Nephron progenitor cell (in vitro differentiated cells): ENCODE results near the gene SYNDIG1.

Source experiments
- DNase-seq: peaks from one replicate; pipeline ENCODE4 v3.0.0; 2021
- H3K27ac Mint-ChIP-seq: 2 replicates; pipeline ENCODE4 v1.8.0; 2021; ENCODE audit warnings: mild to moderate bottlenecking, moderate library complexity, mixed read lengths
- H3K27me3 Mint-ChIP-seq: 2 replicates; pipeline ENCODE4 v1.8.0; 2021; ENCODE audit warnings: mild to moderate bottlenecking, low read depth, mixed read lengths; ENCODE audit not compliant: poor library complexity
- H3K36me3 Mint-ChIP-seq: 2 replicates; pipeline ENCODE4 v1.8.0; 2021; ENCODE audit warnings: low read depth, mixed read lengths
- H3K4me1 Mint-ChIP-seq: 2 replicates; pipeline ENCODE4 v1.8.0; 2021; ENCODE audit warnings: mixed read lengths
- H3K4me3 Mint-ChIP-seq: 2 replicates; pipeline ENCODE4 v1.8.0; 2021; ENCODE audit warnings: mild to moderate bottlenecking, moderate library complexity, mixed read lengths
- H3K9me3 Mint-ChIP-seq: 2 replicates; pipeline ENCODE4 v1.8.0; 2021; ENCODE audit warnings: mild to moderate bottlenecking, moderate library complexity, mixed read lengths
- TF ChIP-seq, protein P1 (sequence below): fragments of 200-600 bp; sonication (generic); IDR thresholded peaks from 2 replicates; pipeline ENCODE4 v1.5.0; 2021; ENCODE audit warnings: antibody characterized with exemption

The SYNDIG1 gene

DNA sequence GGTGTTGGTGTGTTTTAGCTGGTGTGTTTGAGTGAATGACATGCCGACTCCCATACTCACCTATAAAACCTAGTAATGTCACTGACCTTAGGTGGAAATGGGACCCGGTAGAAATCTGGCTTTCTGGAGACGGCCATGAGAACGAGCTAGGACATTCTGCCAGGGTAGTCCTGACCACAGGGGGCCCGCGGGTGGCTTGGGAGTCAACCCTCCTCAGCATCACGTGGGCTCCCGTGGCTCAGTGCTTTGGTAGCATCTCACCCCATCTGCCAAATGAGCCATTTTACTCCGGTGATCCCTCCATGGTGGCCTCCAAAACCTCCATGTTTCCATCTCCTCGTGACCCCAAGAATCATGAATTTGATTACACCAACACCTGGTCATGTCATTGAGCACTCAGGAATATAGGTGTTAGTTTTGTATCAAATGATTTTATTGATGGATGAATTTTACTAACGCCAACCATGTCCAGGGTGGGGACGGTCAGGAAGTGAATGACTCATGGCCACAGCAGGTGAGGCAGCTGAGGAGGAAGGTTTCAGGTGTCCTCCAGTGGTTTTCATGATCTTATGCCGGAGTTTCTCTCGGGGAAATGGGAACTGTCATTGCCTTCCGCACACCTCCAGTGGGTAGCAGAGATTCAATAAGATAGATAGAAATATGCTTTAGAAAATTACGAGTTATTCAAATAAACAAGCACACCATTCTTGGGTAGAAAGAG, 195.0 kb downstream of the SYNDIG1 start:
- Mint-ChIP-seq H3K4me1 (peaks cover 5% of the 10 kb centered on the region), H3K27me3 (peaks cover 9% of the 10 kb centered on the region), H3K27ac (no peak overlapping the region), H3K36me3 (no peaks in the 10 kb centered on the region), H3K9me3 (peaks cover 13% of the 10 kb centered on the region), H3K4me3 (no peak overlapping the region)
- DNase-seq: no peak
- TF ChIP-seq, protein P1, sequence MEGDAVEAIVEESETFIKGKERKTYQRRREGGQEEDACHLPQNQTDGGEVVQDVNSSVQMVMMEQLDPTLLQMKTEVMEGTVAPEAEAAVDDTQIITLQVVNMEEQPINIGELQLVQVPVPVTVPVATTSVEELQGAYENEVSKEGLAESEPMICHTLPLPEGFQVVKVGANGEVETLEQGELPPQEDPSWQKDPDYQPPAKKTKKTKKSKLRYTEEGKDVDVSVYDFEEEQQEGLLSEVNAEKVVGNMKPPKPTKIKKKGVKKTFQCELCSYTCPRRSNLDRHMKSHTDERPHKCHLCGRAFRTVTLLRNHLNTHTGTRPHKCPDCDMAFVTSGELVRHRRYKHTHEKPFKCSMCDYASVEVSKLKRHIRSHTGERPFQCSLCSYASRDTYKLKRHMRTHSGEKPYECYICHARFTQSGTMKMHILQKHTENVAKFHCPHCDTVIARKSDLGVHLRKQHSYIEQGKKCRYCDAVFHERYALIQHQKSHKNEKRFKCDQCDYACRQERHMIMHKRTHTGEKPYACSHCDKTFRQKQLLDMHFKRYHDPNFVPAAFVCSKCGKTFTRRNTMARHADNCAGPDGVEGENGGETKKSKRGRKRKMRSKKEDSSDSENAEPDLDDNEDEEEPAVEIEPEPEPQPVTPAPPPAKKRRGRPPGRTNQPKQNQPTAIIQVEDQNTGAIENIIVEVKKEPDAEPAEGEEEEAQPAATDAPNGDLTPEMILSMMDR: no peak

DNA sequence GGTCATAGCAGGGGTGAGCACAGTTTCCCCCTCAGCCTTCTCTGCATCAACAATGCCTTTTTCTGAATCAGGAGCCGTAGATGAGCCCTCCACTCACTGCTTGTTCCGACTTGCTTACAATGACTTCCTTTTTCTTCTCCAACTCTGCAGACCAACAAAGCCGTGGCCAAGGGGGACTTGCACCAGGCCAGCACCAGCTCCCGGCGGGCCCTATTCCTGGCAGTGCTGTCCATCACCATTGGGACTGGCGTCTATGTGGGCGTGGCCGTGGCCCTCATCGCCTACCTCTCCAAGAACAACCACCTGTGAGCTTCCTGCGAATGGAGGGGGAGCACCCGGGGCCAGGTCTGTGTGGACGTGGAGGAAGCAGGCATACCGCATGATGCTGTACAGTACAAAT, 195.8 kb downstream of the SYNDIG1 start:
- Mint-ChIP-seq H3K27ac (no peak overlapping the region), H3K36me3 (no peaks in the 10 kb centered on the region), H3K27me3 (peaks cover 9% of the 10 kb centered on the region), H3K9me3 (peaks cover 13% of the 10 kb centered on the region), H3K4me3 (no peak overlapping the region), H3K4me1 (peaks cover 11% of the 10 kb centered on the region)
- no peak for DNase-seq
- TF ChIP-seq, protein P1: no peak

DNA sequence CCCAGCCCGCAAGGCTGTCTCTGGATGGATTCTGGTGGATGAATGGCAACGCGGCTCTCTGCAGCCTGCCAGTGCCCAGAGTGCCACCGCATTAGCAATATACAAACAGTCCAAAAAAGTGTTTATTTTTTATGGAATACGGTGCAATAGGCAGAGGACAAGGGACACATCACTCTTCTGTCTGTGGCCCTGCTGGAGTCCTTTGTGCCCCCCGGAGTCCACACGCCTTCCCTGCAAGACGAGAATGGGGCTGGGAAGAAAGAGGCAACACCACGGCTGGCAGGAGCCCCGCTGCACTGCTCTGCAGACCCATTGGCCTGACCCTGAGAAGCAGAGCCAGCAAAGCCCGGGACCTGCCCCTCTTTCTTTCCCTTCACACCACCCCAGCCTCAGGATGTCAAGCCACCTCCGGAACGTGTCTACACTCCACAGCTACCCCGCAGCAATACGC, 196.3 kb downstream of the SYNDIG1 start:
- Mint-ChIP-seq H3K4me1 (peaks cover 13% of the 10 kb centered on the region), H3K4me3 (no peak overlapping the region), H3K27ac (no peak overlapping the region), H3K9me3 (peaks cover 13% of the 10 kb centered on the region), H3K27me3 (peaks cover 9% of the 10 kb centered on the region), H3K36me3 (no peaks in the 10 kb centered on the region)
- TF ChIP-seq, protein P1: no peak
- no peak for DNase-seq

DNA sequence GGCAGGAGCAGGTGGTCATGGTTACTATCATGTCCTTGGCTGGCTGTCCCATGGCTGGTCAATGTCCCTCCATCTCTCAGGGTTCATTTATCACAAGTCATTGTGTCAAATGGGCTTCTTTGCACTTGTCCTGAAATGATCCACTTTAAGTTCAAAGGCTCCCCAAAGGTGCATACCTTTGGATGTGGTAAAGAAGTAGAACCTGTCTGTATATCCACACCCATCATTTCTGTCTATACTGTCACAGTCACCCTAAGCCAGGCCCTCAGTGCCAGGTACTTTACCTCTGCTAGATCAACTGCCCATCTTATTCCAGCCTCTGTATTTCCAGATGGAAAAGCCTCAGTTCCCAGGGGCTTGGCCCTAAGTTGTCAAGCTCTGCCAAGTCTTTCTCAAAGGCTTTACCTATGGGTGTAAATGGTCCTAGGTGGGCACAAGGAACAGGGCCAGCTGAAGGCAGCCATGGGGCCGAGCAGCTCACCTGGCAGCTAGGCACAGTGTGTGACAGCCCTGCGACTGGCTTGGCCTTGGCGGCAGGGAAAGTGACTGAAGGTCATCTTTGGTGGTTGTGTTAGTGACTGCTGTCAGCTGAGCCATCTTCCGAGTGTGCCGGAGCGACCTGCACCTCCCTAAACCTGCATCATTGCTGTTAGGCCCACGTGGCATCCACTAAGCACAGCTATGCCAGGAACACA, 198.4 kb downstream of the SYNDIG1 start:
- peaks cover 6% of the 10 kb centered on the region for H3K27me3 Mint-ChIP-seq
- no peak overlapping the region for H3K4me3 Mint-ChIP-seq

DNA sequence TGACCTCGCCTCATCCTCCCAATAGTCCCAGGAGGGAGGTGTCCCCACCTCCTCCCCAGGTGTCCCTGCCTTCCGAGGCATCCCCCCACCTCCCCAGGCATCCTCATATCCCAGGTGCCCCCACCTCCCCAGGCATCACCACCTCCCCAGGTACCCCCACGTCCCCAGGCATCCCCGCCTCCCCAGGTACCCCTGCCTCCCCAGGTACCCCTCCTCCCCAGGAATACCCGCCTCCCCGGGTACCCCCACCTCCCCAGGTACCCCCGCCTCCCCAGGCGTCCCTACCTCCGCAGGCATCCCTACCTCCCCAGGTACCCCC, 198.9 kb downstream of the SYNDIG1 start:
- Mint-ChIP-seq H3K9me3 (no peaks in the 10 kb centered on the region), H3K4me3 (no peak overlapping the region), H3K27me3 (peaks cover 5% of the 10 kb centered on the region), H3K36me3 (no peaks in the 10 kb centered on the region), H3K4me1 (peaks cover 22% of the 10 kb centered on the region), H3K27ac (no peak overlapping the region)
- TF ChIP-seq, protein P1: no peak
- no peak for DNase-seq

More for the DNA sequence above, 198.4 kb downstream of the SYNDIG1 start:
- peaks cover 22% of the 10 kb centered on the region for H3K4me1 Mint-ChIP-seq
- peaks cover 3% of the 10 kb centered on the region for H3K9me3 Mint-ChIP-seq
- DNase-seq: no peak
- no peak overlapping the region for H3K27ac Mint-ChIP-seq
- TF ChIP-seq, protein P1: no peak
- no peaks in the 10 kb centered on the region for H3K36me3 Mint-ChIP-seq
